ENCODE results near the gene DICER1. TPM values are rescaled to one million over a fixed set of nuclear protein-coding genes. Genes with fewer than 3 reads are reported as not detected.
"Not testable (repeated sequence)": the region's sequence is repeated elsewhere in the genome, so short reads cannot be mapped to it uniquely, and the experiment has no call there.

Gene DICER1
- total RNA-seq = 52.8 and 61.3 TPM in 2 replicates

- DNase-seq (ENCODE audit: low read depth) = peak; percentile 95
- H3K4me3 ChIP-seq (ENCODE audit: low read depth, low read length) = peak within 1 kb of the TSS; percentile 81
- no peak for TF ChIP-seq CTCF (IDR thresholded peaks at IDR 0.05; ENCODE audit: insufficient read depth, low read depth, low read length)
Measured at GRCh38 chr14:95157327-95158189, at the start of gene DICER1. Gene DICER1 (minus strand): TSS chr14:95157529. CDS start chr14:95133458, 24,071 bp downstream.

DNA sequence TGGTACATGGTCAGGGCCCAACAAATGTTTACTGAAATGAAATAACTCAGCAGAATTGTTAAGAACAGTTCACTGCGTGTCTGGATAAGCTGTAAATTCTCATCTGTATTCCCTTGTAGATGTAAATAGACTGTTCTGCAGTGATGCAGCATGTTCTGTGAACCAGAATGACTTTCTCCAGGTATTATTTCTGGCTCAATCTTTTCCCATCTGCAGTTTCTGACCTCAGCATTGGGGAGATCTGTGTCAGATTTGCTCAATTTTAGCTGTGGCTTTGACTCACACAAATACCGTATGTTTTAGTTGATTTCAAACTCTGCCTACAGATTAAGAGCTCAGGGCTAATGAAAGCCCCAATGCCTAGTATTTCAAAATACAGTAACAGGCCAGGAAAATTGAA is 49.2 kb upstream of the DICER1 start:
- no peak overlapping the region for H3K4me3 ChIP-seq (ENCODE audit: low read depth, low read length)
- no peak for DNase-seq (ENCODE audit: low read depth)
- TF ChIP-seq CTCF (IDR thresholded peaks at IDR 0.05; ENCODE audit: insufficient read depth, low read depth, low read length) = no peak

DNA sequence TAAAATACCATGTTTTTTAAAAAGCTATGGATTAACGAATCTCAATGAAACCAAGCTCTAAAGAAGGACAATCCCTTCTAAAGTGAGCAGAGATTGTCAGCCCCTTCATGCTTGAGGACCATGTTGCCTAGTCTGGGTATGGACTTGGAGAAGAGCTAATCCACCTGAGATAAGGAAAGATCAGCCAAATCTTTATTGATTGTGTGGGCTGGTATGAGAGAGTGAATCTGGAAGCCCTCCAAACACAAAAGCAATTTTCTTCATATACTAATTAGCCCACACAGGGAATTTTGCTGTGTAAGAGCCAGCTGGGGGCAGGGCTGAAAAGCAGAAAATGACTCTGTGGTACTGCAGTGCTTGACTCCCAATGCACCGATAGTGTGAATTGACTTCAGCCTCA is 47.4 kb upstream of the DICER1 start:
- no peak for DNase-seq (ENCODE audit: low read depth)
- no peak overlapping the region for H3K4me3 ChIP-seq (ENCODE audit: low read depth, low read length)
- TF ChIP-seq CTCF (IDR thresholded peaks at IDR 0.05; ENCODE audit: insufficient read depth, low read depth, low read length) = no peak

DNA sequence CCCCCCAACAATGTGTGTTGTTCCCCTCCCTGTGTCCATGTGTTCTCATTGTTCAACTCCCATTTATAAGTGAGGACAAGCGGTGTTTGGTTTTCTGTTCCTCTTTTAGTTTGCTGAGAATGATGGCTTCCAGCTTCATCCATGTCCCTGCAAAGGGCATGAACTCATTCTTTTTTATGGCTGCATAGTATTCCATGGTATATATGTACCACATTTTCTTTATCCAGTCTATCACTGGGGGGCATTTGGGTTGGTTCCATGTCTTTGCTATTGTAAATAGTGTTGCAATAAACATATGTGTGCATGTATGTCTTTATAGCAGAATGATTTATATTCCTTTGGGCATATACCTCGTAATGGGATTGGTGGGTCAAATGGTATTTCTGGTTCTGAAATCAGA is 44.4 kb upstream of the DICER1 start:
- H3K4me3 ChIP-seq (ENCODE audit: low read depth, low read length); DNase-seq (ENCODE audit: low read depth): not testable (repeated sequence)

GRCh38 chr14:95200404-95200803 is 43.1 kb upstream of the DICER1 start:
- no peak overlapping the region for H3K4me3 ChIP-seq (ENCODE audit: low read depth, low read length)
- TF ChIP-seq CTCF (IDR thresholded peaks at IDR 0.05; ENCODE audit: insufficient read depth, low read depth, low read length) = no peak
- no peak for DNase-seq (ENCODE audit: low read depth)

- TF ChIP-seq CTCF (IDR thresholded peaks at IDR 0.05; ENCODE audit: insufficient read depth, low read depth, low read length) = no peak
- DNase-seq (ENCODE audit: low read depth) = no peak
- no peak overlapping the region for H3K4me3 ChIP-seq (ENCODE audit: low read depth, low read length)
Measured at GRCh38 chr14:95199298-95199983, 42.1 kb upstream of the DICER1 start.

DNA sequence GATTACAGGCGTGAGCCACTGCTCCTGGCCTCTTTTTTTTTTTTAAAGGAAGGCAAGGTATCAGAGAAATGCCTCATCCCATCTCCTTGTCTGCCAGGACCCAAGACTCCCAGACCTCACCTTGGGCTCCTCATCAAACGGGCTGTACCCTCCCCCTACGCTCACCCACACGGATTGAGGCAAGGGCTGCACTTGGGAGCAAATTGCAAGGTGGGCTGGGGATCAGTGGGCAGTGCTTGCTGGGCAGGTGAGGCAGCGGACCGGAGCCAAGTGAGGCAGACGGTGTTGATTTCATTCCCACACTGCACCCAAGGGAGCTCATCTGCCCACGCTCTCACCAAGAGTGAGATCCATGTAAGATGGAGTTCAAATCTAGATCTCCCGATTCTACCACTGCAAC is 41.0 kb upstream of the DICER1 start:
- no peak for DNase-seq (ENCODE audit: low read depth)
- no peak for TF ChIP-seq CTCF (IDR thresholded peaks at IDR 0.05; ENCODE audit: insufficient read depth, low read depth, low read length)
- no peak overlapping the region for H3K4me3 ChIP-seq (ENCODE audit: low read depth, low read length)
